CD14-positive monocyte (primary cell): ENCODE data around the gene RANBP1. TPM values are rescaled to one million over a fixed set of nuclear protein-coding genes. Genes with fewer than 3 reads are reported as not detected.

ENCODE experiments used
- DNase-seq, 3 donors: peaks; one replicate each; pipeline ENCODE4 v3.0.0-alpha.2; 2011 to 2022
- H2AFZ ChIP-seq: 2 replicates; pipeline ENCODE4 v1.6.0; 2012; ENCODE audit warnings: mild to moderate bottlenecking, low read depth, low read length, inconsistent platforms; ENCODE audit not compliant: insufficient read depth, poor library complexity, severe bottlenecking
- H3K27ac ChIP-seq, 2 donors: 1 replicate in 1 of 2; 2 replicates in 1 of 2; pipeline ENCODE4 v1.5.1; 2012 to 2013; ENCODE audit warnings: low read length in 2 of 2, control low read depth in 1 of 2, inconsistent platforms in 1 of 2, low read depth in 1 of 2, mild to moderate bottlenecking in 1 of 2
- H3K27me3 ChIP-seq, 2 donors: one replicate each; pipeline versions ENCODE4 v1.6.0 to v1.6.1; 2011 to 2013; ENCODE audit warnings: low read length in 2 of 2; ENCODE audit not compliant: control insufficient read depth in 2 of 2, insufficient read depth in 2 of 2
- H3K36me3 ChIP-seq, 2 donors: replicated peaks in 1 of 2; 1 replicate in 1 of 2; 2 replicates in 1 of 2; pipeline versions ENCODE4 v1.5.1 to v1.6.1; 2012 to 2013; ENCODE audit warnings: low read length in 2 of 2, control low read depth in 1 of 2, inconsistent platforms in 1 of 2, mild to moderate bottlenecking in 1 of 2; ENCODE audit not compliant: insufficient read depth in 2 of 2, control insufficient read depth in 1 of 2
- H3K4me1 ChIP-seq, 2 donors: 1 replicate in 1 of 2; 2 replicates in 1 of 2; pipeline versions ENCODE4 v1.5.1 to v1.6.1; 2012 to 2013; ENCODE audit warnings: low read length in 2 of 2, control low read depth in 1 of 2, inconsistent platforms in 1 of 2, mild to moderate bottlenecking in 1 of 2, moderate library complexity in 1 of 2; ENCODE audit not compliant: insufficient read depth in 2 of 2, control insufficient read depth in 1 of 2
- H3K4me2 ChIP-seq: replicated peaks from 2 replicates; pipeline ENCODE3; 2012; ENCODE audit warnings: low read length, moderate library complexity, mild to moderate bottlenecking; ENCODE audit not compliant: poor library complexity, severe bottlenecking; ENCODE audit errors: extremely low read depth
- H3K4me3 ChIP-seq, 3 experiments: fragments of 200-600 bp in 1 of 3; sonication (generic) in 1 of 3; replicated peaks in 1 of 3; 1 replicate in 2 of 3; 2 replicates in 1 of 3; pipeline ENCODE4 v1.5.1; 2011 to 2013; ENCODE audit warnings: low read length in 3 of 3, mild to moderate bottlenecking in 3 of 3, control low read depth in 2 of 3, low read depth in 2 of 3, inconsistent platforms in 1 of 3, moderate library complexity in 1 of 3
- H3K79me2 ChIP-seq: 2 replicates; pipeline ENCODE4 v1.6.0; 2012; ENCODE audit warnings: mild to moderate bottlenecking, control low read depth, inconsistent platforms, low read length, moderate library complexity; ENCODE audit not compliant: insufficient read depth
- H3K9ac ChIP-seq: 2 replicates; pipeline ENCODE4 v1.6.0; 2017; ENCODE audit warnings: low read length, mild to moderate bottlenecking; ENCODE audit not compliant: insufficient read depth, poor library complexity, severe bottlenecking
- H3K9me3 ChIP-seq, 2 donors: replicated peaks in 1 of 2; 1 replicate in 1 of 2; 2 replicates in 1 of 2; pipeline versions ENCODE4 v1.5.1 to v1.6.1; 2012 to 2013; ENCODE audit warnings: low read length in 2 of 2, control low read depth in 1 of 2; ENCODE audit not compliant: control insufficient read depth in 1 of 2, insufficient read depth in 1 of 2
- H4K20me1 ChIP-seq: 2 replicates; pipeline ENCODE4 v1.6.0; 2012; ENCODE audit warnings: mild to moderate bottlenecking, low read length, control low read depth, moderate library complexity; ENCODE audit not compliant: insufficient read depth
- H3K27ac Mint-ChIP-seq, 7 donors: one replicate each; pipeline ENCODE4 v1.8.0; 2020; ENCODE audit warnings: mild to moderate bottlenecking in 7 of 7, mixed read lengths in 7 of 7, moderate library complexity in 6 of 7, inconsistent platforms in 2 of 7
- H3K27me3 Mint-ChIP-seq, 3 donors: one replicate each; pipeline ENCODE4 v1.8.0; 2021 to 2022; ENCODE audit warnings: low read depth in 3 of 3, mild to moderate bottlenecking in 3 of 3, mixed read lengths in 3 of 3, moderate library complexity in 3 of 3, inconsistent platforms in 1 of 3
- H3K36me3 Mint-ChIP-seq, 2 donors: one replicate each; pipeline ENCODE4 v1.8.0; 2020; ENCODE audit warnings: mixed read lengths in 2 of 2, inconsistent platforms in 1 of 2, mild to moderate bottlenecking in 1 of 2
- H3K4me1 Mint-ChIP-seq: one replicate; pipeline ENCODE4 v1.8.0; 2020; ENCODE audit warnings: mild to moderate bottlenecking, mixed read lengths
- H3K4me3 Mint-ChIP-seq, 2 donors: one replicate each; pipeline ENCODE4 v1.8.0; 2020; ENCODE audit warnings: mild to moderate bottlenecking in 2 of 2, mixed read lengths in 2 of 2, moderate library complexity in 1 of 2
- H3K9me3 Mint-ChIP-seq, 7 donors: one replicate each; pipeline ENCODE4 v1.8.0; 2020 to 2022; ENCODE audit warnings: mixed read lengths in 7 of 7, mild to moderate bottlenecking in 6 of 7, moderate library complexity in 6 of 7, inconsistent platforms in 2 of 7
- WGBS: methylation state at CpG from one replicate; pipeline ENCODE4 v1.1.5; 2013; ENCODE audit warnings: missing lambda C conversion rate; ENCODE audit not compliant: insufficient coverage; 5-methylcytosine and 5-hydroxymethylcytosine counted together
- intact Hi-C, 2 donors: fragments of 100-400 bp; cut with micrococcal nuclease; formaldehyde crosslinking; loops; one replicate each; pipeline versions ENCODE4 v1.15.0 to v1.15.1; 2023
- polyA plus RNA-seq, 3 donors: library from polyadenylated mRNA; depleted of rRNA in 1 of 3; unstranded in 2 of 3; stranded (reverse) in 1 of 3; fragments of 300-500 nt in 2 of 3; fragments of >200 nt in 1 of 3; fragmentation: Illumina TruSeq in 2 of 3; gene quantifications; 1 replicate in 2 of 3; 2 replicates in 1 of 3; pipeline ENCODE4 v1.2.3, GENCODE V29; 2012 to 2021
- TF ChIP-seq, protein P1 (sequence below): fragments of 200-600 bp; IDR thresholded peaks from one replicate; pipeline ENCODE4 v1.8.0; 2022; ENCODE audit warnings: antibody characterized with exemption, mild to moderate bottlenecking

Gene RANBP1
- polyA plus RNA-seq, 3 donors = 45.0 to 52.3 (median 47.4) TPM

DNA sequence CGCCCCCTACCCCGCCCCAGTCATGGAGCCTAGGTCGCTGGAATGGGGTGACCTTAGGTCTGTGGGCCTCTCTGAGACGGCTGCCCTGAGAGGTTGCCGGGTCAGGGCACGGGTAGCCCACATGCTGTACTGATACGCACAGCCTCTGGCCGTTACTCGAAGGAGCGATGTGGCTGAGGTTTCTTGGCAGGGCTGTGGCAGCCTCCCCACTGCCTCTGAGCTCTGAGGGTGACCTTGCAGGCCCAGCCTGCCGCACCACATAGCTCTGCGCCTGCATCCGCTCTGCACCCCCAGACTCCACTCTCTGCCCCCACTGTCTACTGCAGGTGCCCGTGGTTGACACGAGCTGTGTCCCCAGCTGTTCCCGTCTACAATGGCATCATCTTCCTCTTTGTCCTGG, 23.0 kb downstream of the RANBP1 start:
- H3K4me1 Mint-ChIP-seq = peaks cover 9% of the 10 kb centered on the region
- H3K9me3 ChIP-seq = no peaks in the 10 kb centered on the region
- no peak overlapping the region for H3K4me2 ChIP-seq
- peaks cover 59% of the 10 kb centered on the region for H4K20me1 ChIP-seq
- DNase-seq = no peak
- H3K36me3 Mint-ChIP-seq = peaks cover 9 to 12% of the 10 kb centered on the region in 2 donors
- no peak overlapping the region for H3K9ac ChIP-seq
- no peak overlapping the region for H3K4me3 ChIP-seq
- H2AFZ ChIP-seq = no peak overlapping the region
- H3K4me3 Mint-ChIP-seq = no peak overlapping the region
- 91% methylated on average over 16 of the region's 16 CpGs for WGBS
- intact Hi-C loops = no loop called here
- H3K79me2 ChIP-seq = peaks cover 13% of the 10 kb centered on the region
- H3K27ac Mint-ChIP-seq = peak overlapping the region in 1 of 7 donors; percentile 42
- H3K27ac ChIP-seq = no peak overlapping the region
- H3K36me3 ChIP-seq = peaks cover 9 to 14% of the 10 kb centered on the region in 2 donors
- peaks cover 0 to under 1% of the 10 kb centered on the region in 2 donors for H3K4me1 ChIP-seq
- H3K27me3 ChIP-seq = no peaks in the 10 kb centered on the region
- no peaks in the 10 kb centered on the region for H3K9me3 Mint-ChIP-seq
- TF ChIP-seq, protein P1, sequence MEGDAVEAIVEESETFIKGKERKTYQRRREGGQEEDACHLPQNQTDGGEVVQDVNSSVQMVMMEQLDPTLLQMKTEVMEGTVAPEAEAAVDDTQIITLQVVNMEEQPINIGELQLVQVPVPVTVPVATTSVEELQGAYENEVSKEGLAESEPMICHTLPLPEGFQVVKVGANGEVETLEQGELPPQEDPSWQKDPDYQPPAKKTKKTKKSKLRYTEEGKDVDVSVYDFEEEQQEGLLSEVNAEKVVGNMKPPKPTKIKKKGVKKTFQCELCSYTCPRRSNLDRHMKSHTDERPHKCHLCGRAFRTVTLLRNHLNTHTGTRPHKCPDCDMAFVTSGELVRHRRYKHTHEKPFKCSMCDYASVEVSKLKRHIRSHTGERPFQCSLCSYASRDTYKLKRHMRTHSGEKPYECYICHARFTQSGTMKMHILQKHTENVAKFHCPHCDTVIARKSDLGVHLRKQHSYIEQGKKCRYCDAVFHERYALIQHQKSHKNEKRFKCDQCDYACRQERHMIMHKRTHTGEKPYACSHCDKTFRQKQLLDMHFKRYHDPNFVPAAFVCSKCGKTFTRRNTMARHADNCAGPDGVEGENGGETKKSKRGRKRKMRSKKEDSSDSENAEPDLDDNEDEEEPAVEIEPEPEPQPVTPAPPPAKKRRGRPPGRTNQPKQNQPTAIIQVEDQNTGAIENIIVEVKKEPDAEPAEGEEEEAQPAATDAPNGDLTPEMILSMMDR = no peak
- H3K27me3 Mint-ChIP-seq = peaks cover 0 to 2% (median 0%) of the 10 kb centered on the region in 3 donors

DNA sequence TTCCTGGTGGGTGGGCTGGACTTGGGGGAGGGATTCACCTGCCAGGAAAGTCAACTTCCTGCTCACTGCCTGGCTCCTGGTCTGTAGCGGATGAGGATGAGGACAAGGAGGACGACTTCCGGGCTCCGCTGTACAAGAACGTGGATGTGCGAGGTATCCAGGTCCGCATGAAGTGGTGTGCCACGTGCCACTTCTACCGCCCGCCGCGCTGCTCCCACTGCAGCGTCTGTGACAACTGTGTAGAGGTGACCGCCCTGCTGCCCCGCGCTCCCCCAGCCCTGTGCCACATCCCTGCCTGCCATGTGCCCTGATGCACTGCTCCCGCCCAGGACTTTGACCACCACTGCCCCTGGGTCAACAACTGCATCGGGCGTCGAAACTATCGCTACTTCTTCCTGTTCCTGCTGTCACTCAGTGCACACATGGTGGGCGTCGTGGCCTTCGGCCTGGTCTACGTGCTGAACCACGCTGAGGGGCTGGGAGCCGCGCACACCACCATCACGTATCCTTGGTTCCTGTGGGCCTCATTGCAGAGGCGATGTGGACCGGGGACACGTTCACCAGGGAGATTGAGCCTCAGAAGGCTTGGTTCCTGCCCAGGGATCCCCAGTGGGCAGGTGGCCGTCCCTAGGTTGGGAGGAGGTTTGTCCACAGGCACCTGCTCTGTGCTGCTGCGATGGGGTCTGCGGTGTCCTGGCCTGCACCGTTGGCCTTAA, 23.6 kb downstream of the RANBP1 start:
- Mint-ChIP-seq H3K36me3 (peaks cover 9 to 11% of the 10 kb centered on the region in 2 donors), H3K9me3 (no peaks in the 10 kb centered on the region), H3K27me3 (peaks cover 0 to 2% (median 0%) of the 10 kb centered on the region in 3 donors), H3K4me3 (no peak overlapping the region), H3K4me1 (peaks cover 6% of the 10 kb centered on the region), H3K27ac (peak overlapping the region in 1 of 7 donors; percentile 37)
- no peak overlapping the region for H3K4me3 ChIP-seq
- DNase-seq = no peak
- peaks cover 8% of the 10 kb centered on the region for H3K79me2 ChIP-seq
- no peaks in the 10 kb centered on the region for H3K27me3 ChIP-seq
- no peaks in the 10 kb centered on the region for H3K9me3 ChIP-seq
- no peak overlapping the region for H3K9ac ChIP-seq
- intact Hi-C loops = no loop called here
- WGBS = 96% methylated on average over 36 of the region's 36 CpGs
- no peaks in the 10 kb centered on the region for H3K4me1 ChIP-seq
- H3K36me3 ChIP-seq = peaks cover 9 to 18% of the 10 kb centered on the region in 2 donors
- no peak overlapping the region for H2AFZ ChIP-seq
- TF ChIP-seq, protein P1 = no peak
- H3K4me2 ChIP-seq = no peak overlapping the region
- H3K27ac ChIP-seq = no peak overlapping the region
- peaks cover 53% of the 10 kb centered on the region for H4K20me1 ChIP-seq
